Activated T-helper 1 cell treated with anti-CD3 and anti-CD28 coated beads, Interleukin-12 subunit alpha, Interleukin-12 subunit beta, Interleukin-2, Interleukin-4 antibody, amounts not matched to agents 30 ng/mL and 10 ng/mL and 1 ng/mL, durations not matched to agents 14 hours and 24 hours and 36 hours (primary cell): ENCODE measurements around the gene GABRG3. TPM values are rescaled to one million over a fixed set of nuclear protein-coding genes. Genes with fewer than 3 reads are reported as not detected.

ENCODE experiments used
- DNase-seq: peaks from one replicate; pipeline ENCODE4 v3.0.0; 2021; ENCODE audit warnings: low spot score
- H3K27ac Mint-ChIP-seq: one replicate; pipeline ENCODE4 v1.8.0; 2021; ENCODE audit warnings: mild to moderate bottlenecking, mixed read lengths
- H3K27me3 Mint-ChIP-seq: one replicate; pipeline ENCODE4 v1.8.0; 2022; ENCODE audit warnings: mild to moderate bottlenecking, moderate library complexity, mixed read lengths; ENCODE audit not compliant: insufficient read depth
- H3K36me3 Mint-ChIP-seq: one replicate; pipeline ENCODE4 v1.8.0; 2021; ENCODE audit warnings: low read depth, mixed read lengths
- H3K4me1 Mint-ChIP-seq: one replicate; pipeline ENCODE4 v1.8.0; 2021; ENCODE audit warnings: low read depth, mixed read lengths
- H3K4me3 Mint-ChIP-seq: one replicate; pipeline ENCODE4 v1.8.0; 2021; ENCODE audit warnings: mild to moderate bottlenecking, moderate library complexity, mixed read lengths
- H3K9me3 Mint-ChIP-seq: one replicate; pipeline ENCODE4 v1.8.0; 2021; ENCODE audit warnings: mixed read lengths
- intact Hi-C: fragments of 100-400 bp; cut with micrococcal nuclease; formaldehyde crosslinking; loops from one replicate; pipeline ENCODE4 v1.15.1; 2024
- total RNA-seq: library from RNA; stranded (reverse); gene quantifications from 2 replicates; pipeline ENCODE4 v1.2.3, GENCODE V29; 2022

The GABRG3 gene
- total RNA-seq, 1 donor from 2014 or later = not detected

- Mint-ChIP-seq H3K27ac (no peak overlapping the region), H3K36me3 (no peaks in the 10 kb centered on the region), H3K9me3 (peaks cover 22% of the 10 kb centered on the region), H3K27me3 (no peaks in the 10 kb centered on the region), H3K4me1 (no peaks in the 10 kb centered on the region), H3K4me3 (no peak overlapping the region)
- DNase-seq = no peak
- intact Hi-C loops = no loop called here
Observed at GRCh38 chr15:27254801-27255200, 283.8 kb downstream of the GABRG3 start.

- intact Hi-C loops = no loop called here
Observed at GRCh38 chr15:27256446-27256845, 285.5 kb downstream of the GABRG3 start.

GRCh38 chr15:27258287-27258686 is 287.3 kb downstream of the GABRG3 start:
- H3K36me3 Mint-ChIP-seq = no peaks in the 10 kb centered on the region
- H3K27ac Mint-ChIP-seq = no peak overlapping the region
- H3K4me1 Mint-ChIP-seq = no peaks in the 10 kb centered on the region
- no peak overlapping the region for H3K4me3 Mint-ChIP-seq
- peaks cover 22% of the 10 kb centered on the region for H3K9me3 Mint-ChIP-seq
- H3K27me3 Mint-ChIP-seq = no peaks in the 10 kb centered on the region
- intact Hi-C loops = no loop called here
- DNase-seq = no peak

More at GRCh38 chr15:27256446-27256845, 285.5 kb downstream of the GABRG3 start:
- no peak overlapping the region for H3K4me3 Mint-ChIP-seq
- no peaks in the 10 kb centered on the region for H3K36me3 Mint-ChIP-seq
- peaks cover 22% of the 10 kb centered on the region for H3K9me3 Mint-ChIP-seq
- H3K27me3 Mint-ChIP-seq = no peaks in the 10 kb centered on the region
- no peak overlapping the region for H3K27ac Mint-ChIP-seq
- DNase-seq = no peak
- H3K4me1 Mint-ChIP-seq = no peaks in the 10 kb centered on the region

GRCh38 chr15:27260523-27260922 is 289.5 kb downstream of the GABRG3 start:
- Mint-ChIP-seq H3K27ac (no peak overlapping the region), H3K9me3 (peaks cover 21% of the 10 kb centered on the region), H3K27me3 (no peaks in the 10 kb centered on the region), H3K4me3 (no peak overlapping the region), H3K36me3 (no peaks in the 10 kb centered on the region), H3K4me1 (no peaks in the 10 kb centered on the region)
- intact Hi-C loops = no loop called here
- no peak for DNase-seq

- Mint-ChIP-seq H3K9me3 (peaks cover 33% of the 10 kb centered on the region), H3K27me3 (no peaks in the 10 kb centered on the region), H3K36me3 (no peaks in the 10 kb centered on the region), H3K27ac (no peak overlapping the region), H3K4me3 (no peak overlapping the region), H3K4me1 (no peaks in the 10 kb centered on the region)
- DNase-seq = no peak
- intact Hi-C loops = no loop called here
Observed at GRCh38 chr15:27268923-27269322, 297.9 kb downstream of the GABRG3 start.

GRCh38 chr15:27271258-27271657 is 300.3 kb downstream of the GABRG3 start:
- no peaks in the 10 kb centered on the region for H3K4me1 Mint-ChIP-seq
- H3K27me3 Mint-ChIP-seq = no peaks in the 10 kb centered on the region
- intact Hi-C loops = no loop called here
- H3K27ac Mint-ChIP-seq = no peak overlapping the region
- no peaks in the 10 kb centered on the region for H3K36me3 Mint-ChIP-seq
- no peak overlapping the region for H3K4me3 Mint-ChIP-seq
- peaks cover 24% of the 10 kb centered on the region for H3K9me3 Mint-ChIP-seq
- DNase-seq = no peak

GRCh38 chr15:27272427-27272826 is 301.4 kb downstream of the GABRG3 start:
- no peak for DNase-seq
- Mint-ChIP-seq H3K9me3 (peaks cover 24% of the 10 kb centered on the region), H3K27me3 (no peaks in the 10 kb centered on the region)

GRCh38 chr15:27273506-27273905 is 302.5 kb downstream of the GABRG3 start:
- Mint-ChIP-seq H3K9me3 (peaks cover 20% of the 10 kb centered on the region), H3K36me3 (no peaks in the 10 kb centered on the region), H3K27me3 (no peaks in the 10 kb centered on the region), H3K27ac (no peak overlapping the region), H3K4me3 (no peak overlapping the region), H3K4me1 (no peaks in the 10 kb centered on the region)
- DNase-seq = no peak
- intact Hi-C loops = no loop called here

More at GRCh38 chr15:27272427-27272826, 301.4 kb downstream of the GABRG3 start:
- intact Hi-C loops = no loop called here
- Mint-ChIP-seq H3K4me1 (no peaks in the 10 kb centered on the region), H3K4me3 (no peak overlapping the region), H3K27ac (no peak overlapping the region), H3K36me3 (no peaks in the 10 kb centered on the region)

GRCh38 chr15:27278761-27279160 is 307.8 kb downstream of the GABRG3 start:
- Mint-ChIP-seq H3K4me3 (no peak overlapping the region), H3K9me3 (peaks cover 8% of the 10 kb centered on the region), H3K4me1 (no peaks in the 10 kb centered on the region), H3K27ac (no peak overlapping the region), H3K36me3 (no peaks in the 10 kb centered on the region), H3K27me3 (no peaks in the 10 kb centered on the region)
- no peak for DNase-seq
- intact Hi-C loops = no loop called here

GRCh38 chr15:27292641-27293040 is 321.7 kb downstream of the GABRG3 start:
- DNase-seq = no peak
- Mint-ChIP-seq H3K27ac (no peak overlapping the region), H3K4me3 (no peak overlapping the region), H3K27me3 (no peaks in the 10 kb centered on the region), H3K4me1 (no peaks in the 10 kb centered on the region), H3K9me3 (peaks cover 14% of the 10 kb centered on the region), H3K36me3 (no peaks in the 10 kb centered on the region)
- intact Hi-C loops = no loop called here

GRCh38 chr15:27293607-27294006 is 322.6 kb downstream of the GABRG3 start:
- H3K9me3 Mint-ChIP-seq = peaks cover 18% of the 10 kb centered on the region
- no peak for DNase-seq
- H3K4me1 Mint-ChIP-seq = no peaks in the 10 kb centered on the region
- no peak overlapping the region for H3K4me3 Mint-ChIP-seq
- H3K27ac Mint-ChIP-seq = no peak overlapping the region
- H3K36me3 Mint-ChIP-seq = no peaks in the 10 kb centered on the region
- intact Hi-C loops = no loop called here
- H3K27me3 Mint-ChIP-seq = no peaks in the 10 kb centered on the region

GRCh38 chr15:27317736-27318135 is 346.8 kb downstream of the GABRG3 start:
- intact Hi-C loops = no loop called here
- Mint-ChIP-seq H3K9me3 (peaks cover 27% of the 10 kb centered on the region), H3K27me3 (no peaks in the 10 kb centered on the region), H3K36me3 (no peaks in the 10 kb centered on the region), H3K4me1 (no peaks in the 10 kb centered on the region), H3K27ac (no peak overlapping the region), H3K4me3 (no peak overlapping the region)
- DNase-seq = no peak

GRCh38 chr15:27323801-27324200 is 352.8 kb downstream of the GABRG3 start:
- Mint-ChIP-seq H3K4me1 (no peaks in the 10 kb centered on the region), H3K27me3 (no peaks in the 10 kb centered on the region), H3K36me3 (no peaks in the 10 kb centered on the region), H3K4me3 (no peak overlapping the region), H3K9me3 (peaks cover 29% of the 10 kb centered on the region), H3K27ac (no peak overlapping the region)
- DNase-seq = no peak
- intact Hi-C loops = no loop called here

- Mint-ChIP-seq H3K4me3 (no peak overlapping the region), H3K27me3 (no peaks in the 10 kb centered on the region), H3K9me3 (peaks cover 20% of the 10 kb centered on the region), H3K36me3 (no peaks in the 10 kb centered on the region), H3K27ac (no peak overlapping the region), H3K4me1 (no peaks in the 10 kb centered on the region)
- intact Hi-C loops = no loop called here
- no peak for DNase-seq
Observed at GRCh38 chr15:27324886-27325615, 354.1 kb downstream of the GABRG3 start.
